Renal cortex interstitium (tissue), 11 donors: Measurements from ENCODE around the gene MELK. TPM values are rescaled to one million over a fixed set of nuclear protein-coding genes. Genes with fewer than 3 reads are reported as not detected.
A peak's percentile ranks its signal among the peaks of the same experiment; 100 is the strongest.

Experiments used
- DNase-seq, 11 donors: peaks; one replicate each; pipeline ENCODE4 v3.0.0-alpha.2; 2013; ENCODE audit warnings: low read depth in 9 of 11, low spot score in 4 of 11; ENCODE audit errors: extremely low read depth in 1 of 11
- polyA plus RNA-seq, 3 donors: library from polyadenylated mRNA; unstranded; fragments of 120-200 nt; gene quantifications; one replicate each; pipeline ENCODE4 v1.2.1, GENCODE V29; 2013; ENCODE audit not compliant: insufficient read length in 3 of 3

The MELK gene
- polyA plus RNA-seq, 3 donors = 16.1 to 24.9 (median 24.2) TPM

GRCh38 chr9:36718612-36719011 is 145.9 kb downstream of the MELK start:
- DNase-seq = no peak

GRCh38 chr9:36720043-36720442 is 147.3 kb downstream of the MELK start:
- DNase-seq = no peak

- peak in 2 of 11 donors; percentile 6 to 11 for DNase-seq
Measured at GRCh38 chr9:36721846-36722588, 149.3 kb downstream of the MELK start.

- DNase-seq = peak in 2 of 11 donors; percentile 4 to 18
Measured at GRCh38 chr9:36725777-36726356, 153.2 kb downstream of the MELK start.

Other genes starting within 250 kb of the MELK start
- 10 to 100 TPM; 46.0 to 52.4 (median 48.4) TPM for gene RNF38, start 172.6 kb upstream of the MELK start, polyA plus RNA-seq